OCI-LY1 (cell line): ENCODE data around the gene METTL1.

Experiments used
- H2AFZ ChIP-seq: fragments of 200-600 bp; sonication (generic), shearing (Covaris generic); 2 replicates; pipeline ENCODE4 v1.6.0; 2014; ENCODE audit warnings: antibody characterized with exemption, mild to moderate bottlenecking, low read length
- H3F3A ChIP-seq: fragments of 200-600 bp; sonication (generic), shearing (Covaris generic); 2 replicates; pipeline ENCODE4 v1.6.0; 2014; ENCODE audit warnings: mild to moderate bottlenecking, antibody characterized with exemption, low read length, moderate library complexity; ENCODE audit not compliant: insufficient read depth
- H3K27ac ChIP-seq: fragments of 200-600 bp; sonication (generic); 2 replicates; pipeline ENCODE4 v1.5.1; 2014; ENCODE audit warnings: low read length, mixed run types, mild to moderate bottlenecking, low read depth; ENCODE audit not compliant: poor library complexity, severe bottlenecking
- H3K27me3 ChIP-seq: fragments of 200-600 bp; sonication (generic); 2 replicates; pipeline ENCODE4 v1.6.0; 2014; ENCODE audit warnings: antibody characterized with exemption, mild to moderate bottlenecking, low read length, moderate library complexity; ENCODE audit not compliant: insufficient read depth
- H3K36me3 ChIP-seq: fragments of 200-600 bp; sonication (generic); 2 replicates; pipeline ENCODE4 v1.6.1; 2014; ENCODE audit warnings: mild to moderate bottlenecking, antibody characterized with exemption, low read length, moderate library complexity, mixed read lengths; ENCODE audit not compliant: insufficient read depth
- H3K4me1 ChIP-seq: fragments of 200-600 bp; sonication (generic); 2 replicates; pipeline ENCODE4 v1.5.1; 2014; ENCODE audit warnings: mild to moderate bottlenecking, low read length, moderate library complexity; ENCODE audit not compliant: insufficient read depth, severe bottlenecking
- H3K4me2 ChIP-seq: fragments of 200-600 bp; sonication (generic), shearing (Covaris generic); 2 replicates; pipeline ENCODE4 v1.6.1; 2014; ENCODE audit warnings: low read length
- H3K4me3 ChIP-seq: fragments of 200-600 bp; sonication (generic); 2 replicates; pipeline ENCODE4 v1.5.1; 2014; ENCODE audit warnings: low read length, low read depth, mild to moderate bottlenecking, mixed read lengths; ENCODE audit not compliant: poor library complexity, severe bottlenecking
- H3K79me2 ChIP-seq: fragments of 200-600 bp; shearing (Covaris generic); 2 replicates; pipeline ENCODE4 v1.6.1; 2016; ENCODE audit warnings: mixed run types, low read length, mixed read lengths; ENCODE audit not compliant: insufficient read depth
- H3K9ac ChIP-seq: fragments of 200-600 bp; sonication (generic), shearing (Covaris generic); 2 replicates; pipeline ENCODE4 v1.6.1; 2014; ENCODE audit warnings: mild to moderate bottlenecking, low read length, mixed read lengths
- H3K9me2 ChIP-seq: fragments of 200-600 bp; sonication (generic), shearing (Covaris generic); 2 replicates; pipeline ENCODE4 v1.6.1; 2014; ENCODE audit warnings: low read depth, mild to moderate bottlenecking, low read length, mixed read lengths
- H3K9me3 ChIP-seq: fragments of 200-600 bp; shearing (Covaris generic); 2 replicates; pipeline ENCODE4 v1.6.1; 2014; ENCODE audit warnings: low read length, mixed read lengths
- H4K20me1 ChIP-seq: fragments of 200-600 bp; sonication (generic), shearing (Covaris generic); 2 replicates; pipeline ENCODE4 v1.6.0; 2016; ENCODE audit warnings: mild to moderate bottlenecking, low read length; ENCODE audit not compliant: insufficient read depth
- EZH2 ChIP-seq: fragments of 200-600 bp; sonication (generic), shearing (Covaris generic); IDR thresholded peaks from 2 replicates; pipeline ENCODE4 v1.8.0; 2017; ENCODE audit warnings: borderline replicate concordance, mixed run types, mild to moderate bottlenecking, antibody characterized with exemption, low read length, moderate library complexity, mixed read lengths
- TF ChIP-seq, protein P1 (sequence below): fragments of 200-600 bp; sonication (generic), shearing (Covaris generic); IDR thresholded peaks from 2 replicates; pipeline ENCODE4 v1.5.1; 2017; ENCODE audit warnings: mild to moderate bottlenecking, antibody characterized with exemption, low read length, moderate library complexity, mixed read lengths

METTL1 gene

DNA sequence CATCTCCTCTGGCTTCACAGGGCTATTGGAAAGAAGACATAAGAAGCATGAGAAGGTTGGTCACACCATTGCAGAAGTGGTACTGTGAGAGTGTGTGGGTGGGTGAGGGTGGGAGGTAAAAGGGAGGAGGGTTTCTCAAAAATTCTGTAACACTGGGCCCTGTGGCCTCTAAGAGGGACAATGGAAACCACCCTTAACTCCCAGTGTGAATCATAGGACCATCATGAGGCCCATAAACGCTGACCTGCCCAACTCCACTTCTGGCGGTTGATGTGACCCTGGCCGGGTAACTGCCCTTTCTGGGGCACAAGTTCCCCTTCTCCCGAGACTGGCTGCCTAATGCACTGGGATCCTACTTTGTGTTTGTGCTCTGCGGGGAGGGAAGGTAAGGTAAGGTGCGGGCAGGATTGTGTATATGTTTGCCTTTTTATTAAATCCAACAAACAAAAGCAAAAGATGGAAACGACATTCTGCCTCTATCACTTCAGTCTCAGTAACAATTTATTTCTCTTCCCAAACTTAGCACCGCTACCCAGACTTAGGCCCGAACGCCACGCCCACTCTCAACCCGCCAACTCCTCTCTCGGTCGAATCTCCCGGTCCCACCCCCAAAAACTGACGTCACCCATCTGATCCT, 551 bp downstream of the METTL1 start:
- no peaks in the 10 kb centered on the region for H3K9me2 ChIP-seq
- H2AFZ ChIP-seq = peak overlapping the region; percentile 14; the same call in 1 of the 2 replicates
- peaks cover 35% of the 10 kb centered on the region for H3K36me3 ChIP-seq
- H3K4me2 ChIP-seq = peak overlapping the region; percentile 90
- H3F3A ChIP-seq = no peaks in the 10 kb centered on the region
- no peak for TF ChIP-seq EZH2
- TF ChIP-seq, protein P1, sequence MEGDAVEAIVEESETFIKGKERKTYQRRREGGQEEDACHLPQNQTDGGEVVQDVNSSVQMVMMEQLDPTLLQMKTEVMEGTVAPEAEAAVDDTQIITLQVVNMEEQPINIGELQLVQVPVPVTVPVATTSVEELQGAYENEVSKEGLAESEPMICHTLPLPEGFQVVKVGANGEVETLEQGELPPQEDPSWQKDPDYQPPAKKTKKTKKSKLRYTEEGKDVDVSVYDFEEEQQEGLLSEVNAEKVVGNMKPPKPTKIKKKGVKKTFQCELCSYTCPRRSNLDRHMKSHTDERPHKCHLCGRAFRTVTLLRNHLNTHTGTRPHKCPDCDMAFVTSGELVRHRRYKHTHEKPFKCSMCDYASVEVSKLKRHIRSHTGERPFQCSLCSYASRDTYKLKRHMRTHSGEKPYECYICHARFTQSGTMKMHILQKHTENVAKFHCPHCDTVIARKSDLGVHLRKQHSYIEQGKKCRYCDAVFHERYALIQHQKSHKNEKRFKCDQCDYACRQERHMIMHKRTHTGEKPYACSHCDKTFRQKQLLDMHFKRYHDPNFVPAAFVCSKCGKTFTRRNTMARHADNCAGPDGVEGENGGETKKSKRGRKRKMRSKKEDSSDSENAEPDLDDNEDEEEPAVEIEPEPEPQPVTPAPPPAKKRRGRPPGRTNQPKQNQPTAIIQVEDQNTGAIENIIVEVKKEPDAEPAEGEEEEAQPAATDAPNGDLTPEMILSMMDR = no peak
- H3K27me3 ChIP-seq = peaks cover under 1% of the 10 kb centered on the region; the same call in 1 of the 2 replicates
- H3K79me2 ChIP-seq = no peaks in the 10 kb centered on the region
- peak overlapping the region; percentile 72 for H3K9ac ChIP-seq
- H3K27ac ChIP-seq = peak overlapping the region; percentile 8
- peak overlapping the region; percentile 75 for H3K4me3 ChIP-seq
- no peaks in the 10 kb centered on the region for H3K9me3 ChIP-seq
- H3K4me1 ChIP-seq = peaks cover 18% of the 10 kb centered on the region
- no peaks in the 10 kb centered on the region for H4K20me1 ChIP-seq

DNA sequence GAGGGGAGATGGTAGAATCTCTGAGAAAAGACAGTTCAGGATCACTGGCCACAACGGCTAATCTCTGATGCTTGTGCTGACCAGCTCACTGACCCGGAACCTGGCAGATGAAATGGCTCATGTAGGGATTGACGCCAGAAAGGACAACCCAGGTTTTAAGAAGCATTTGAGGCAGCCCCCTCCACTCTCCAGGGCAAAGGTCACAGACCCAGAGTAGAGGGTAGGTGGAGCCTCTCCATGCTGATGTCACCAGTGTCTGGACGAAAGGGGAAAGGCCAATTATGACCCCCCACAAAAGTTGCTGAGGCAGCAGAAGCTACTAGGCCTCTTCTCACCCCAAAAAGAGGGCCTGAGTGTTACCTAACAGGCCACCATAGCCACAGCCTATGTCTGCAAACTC, 1.2 kb downstream of the METTL1 start:
- Histone ChIP-seq H3K27ac (no peak overlapping the region), H3K27me3 (peaks cover 5% of the 10 kb centered on the region), H4K20me1 (no peaks in the 10 kb centered on the region), H3K9me2 (no peaks in the 10 kb centered on the region), H3F3A (no peaks in the 10 kb centered on the region), H3K4me1 (peaks cover 24% of the 10 kb centered on the region), H3K4me3 (peak overlapping the region; percentile 75), H3K9ac (no peak overlapping the region; the same call in 1 of the 2 replicates), H2AFZ (no peak overlapping the region), H3K36me3 (peaks cover 35% of the 10 kb centered on the region), H3K79me2 (no peaks in the 10 kb centered on the region), H3K9me3 (no peaks in the 10 kb centered on the region), H3K4me2 (peak overlapping the region; percentile 90)
- TF ChIP-seq, protein P1 = no peak
- no peak for TF ChIP-seq EZH2

DNA sequence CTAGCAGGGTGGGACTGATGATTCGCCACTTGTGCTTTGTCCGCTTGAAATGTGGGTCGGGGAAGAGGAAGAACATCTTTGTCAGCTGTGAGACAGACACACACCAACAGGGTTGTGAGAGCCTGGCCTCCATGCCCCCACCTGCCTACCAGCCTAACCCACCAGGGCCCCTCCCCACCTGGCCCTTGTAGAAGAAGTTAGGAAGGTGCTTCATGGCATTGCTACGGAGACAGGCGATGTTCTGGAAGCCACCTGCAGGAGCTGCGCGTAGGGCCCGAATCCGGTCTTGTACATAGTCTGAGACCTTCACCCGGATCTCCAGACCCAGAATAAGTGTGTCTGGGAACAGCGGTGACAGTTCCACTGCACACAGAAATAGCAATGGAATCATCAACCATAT, 2.3 kb downstream of the METTL1 start:
- H3F3A ChIP-seq = no peaks in the 10 kb centered on the region
- H3K4me2 ChIP-seq = no peak overlapping the region
- H2AFZ ChIP-seq = no peak overlapping the region
- no peaks in the 10 kb centered on the region for H3K9me3 ChIP-seq
- H3K9me2 ChIP-seq = no peaks in the 10 kb centered on the region
- TF ChIP-seq EZH2 = no peak
- H3K9ac ChIP-seq = no peak overlapping the region
- peaks cover 36% of the 10 kb centered on the region for H3K4me1 ChIP-seq
- no peaks in the 10 kb centered on the region for H4K20me1 ChIP-seq
- peaks cover 13% of the 10 kb centered on the region for H3K27me3 ChIP-seq
- no peak overlapping the region for H3K27ac ChIP-seq
- no peak overlapping the region for H3K4me3 ChIP-seq
- H3K36me3 ChIP-seq = peaks cover 35% of the 10 kb centered on the region
- H3K79me2 ChIP-seq = no peaks in the 10 kb centered on the region

DNA sequence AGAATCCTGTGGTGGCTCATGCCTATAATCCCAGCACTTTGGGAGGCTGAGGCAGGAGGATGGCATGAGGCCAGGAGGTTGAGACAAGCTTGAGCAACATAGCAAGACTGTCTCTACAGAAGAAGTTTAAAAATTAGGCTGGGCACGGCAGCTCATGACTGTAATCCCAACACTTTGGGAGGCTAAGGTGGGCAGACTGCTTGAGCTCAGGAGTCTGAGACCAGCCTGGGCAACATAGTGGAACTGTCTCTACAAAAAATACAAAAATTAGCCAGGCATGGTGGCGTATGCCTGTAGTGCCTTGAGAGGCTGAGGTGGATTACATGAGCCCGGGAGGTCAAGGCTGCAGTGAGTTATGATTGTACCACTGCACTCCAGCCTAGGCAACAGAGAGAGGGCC, 4.0 kb downstream of the METTL1 start:
- no peaks in the 10 kb centered on the region for H4K20me1 ChIP-seq
- TF ChIP-seq, protein P1 = no peak
- no peak for TF ChIP-seq EZH2
- H3K27ac ChIP-seq = no peak overlapping the region
- H3K4me1 ChIP-seq = peaks cover 36% of the 10 kb centered on the region
- H2AFZ ChIP-seq = no peak overlapping the region
- H3K4me3 ChIP-seq = no peak overlapping the region
- peaks cover 24% of the 10 kb centered on the region for H3K27me3 ChIP-seq
- no peaks in the 10 kb centered on the region for H3K9me3 ChIP-seq
- H3K79me2 ChIP-seq = no peaks in the 10 kb centered on the region
- no peaks in the 10 kb centered on the region for H3K9me2 ChIP-seq
- no peaks in the 10 kb centered on the region for H3F3A ChIP-seq
- H3K9ac ChIP-seq = no peak overlapping the region
- H3K4me2 ChIP-seq = no peak overlapping the region
- peaks cover 35% of the 10 kb centered on the region for H3K36me3 ChIP-seq
